HEK293T (cell line): ENCODE data around the gene LRRTM1.

Experiments used
- CTCF ChIA-PET: fragments of 350-600 bp; formaldehyde crosslinking; extraction: SDS; loops from one replicate; lab custom pipeline; 2021; ENCODE audit warnings: antibody characterized with exemption, inconsistent platforms; lab: Yijun Ruan, JAX
- POLR2A ChIA-PET: fragments of 350-600 bp; formaldehyde crosslinking; extraction: SDS; loops from one replicate; lab custom pipeline; 2020; ENCODE audit warnings: antibody characterized with exemption, inconsistent platforms; lab: Yijun Ruan, JAX
- DNase-seq: peaks from one replicate; pipeline ENCODE4 v3.0.0; 2012; ENCODE audit warnings: mixed read lengths; ENCODE audit errors: extremely low spot score
- ARNT ChIP-seq: fragments of 450-650 bp; IDR thresholded peaks from 2 replicates; pipeline ENCODE4 v1.6.1; 2017; ENCODE audit warnings: mild to moderate bottlenecking
- BHLHE40 ChIP-seq: fragments of 450-650 bp; IDR thresholded peaks from 2 replicates; pipeline ENCODE4 v1.6.1; 2016; ENCODE audit warnings: mild to moderate bottlenecking, moderate library complexity, borderline replicate concordance
- CTBP1 ChIP-seq: fragments of 450-650 bp; IDR thresholded peaks from 2 replicates; pipeline ENCODE4 v1.6.1; 2016; ENCODE audit warnings: borderline replicate concordance
- ELF4 ChIP-seq: fragments of 450-650 bp; IDR thresholded peaks from 2 replicates; pipeline ENCODE4 v1.6.1; 2017; ENCODE audit warnings: antibody characterized with exemption
- FOXA1 ChIP-seq: fragments of 450-650 bp; IDR thresholded peaks from 2 replicates; pipeline ENCODE4 v1.6.1; 2016; ENCODE audit warnings: mild to moderate bottlenecking
- FOXK2 ChIP-seq: fragments of 450-650 bp; IDR thresholded peaks from 2 replicates; pipeline ENCODE4 v1.6.1; 2016; ENCODE audit warnings: mild to moderate bottlenecking
- FOXM1 ChIP-seq: fragments of 450-650 bp; IDR thresholded peaks from 2 replicates; pipeline ENCODE4 v1.6.1; 2017; ENCODE audit warnings: mild to moderate bottlenecking, borderline replicate concordance
- HDGF ChIP-seq: fragments of 450-650 bp; IDR thresholded peaks from 2 replicates; pipeline ENCODE4 v1.6.1; 2017; ENCODE audit warnings: antibody characterized with exemption, borderline replicate concordance
- L3MBTL2 ChIP-seq: fragments of 450-650 bp; conservative IDR thresholded peaks from 2 replicates; pipeline ENCODE4 v1.6.1; 2016; ENCODE audit warnings: mild to moderate bottlenecking
- LEF1 ChIP-seq: fragments of 450-650 bp; IDR thresholded peaks from 2 replicates; pipeline ENCODE4 v1.6.1; 2017; ENCODE audit warnings: mild to moderate bottlenecking, borderline replicate concordance
- NFRKB ChIP-seq: fragments of 450-650 bp; IDR thresholded peaks from 2 replicates; pipeline ENCODE4 v1.6.1; 2016; ENCODE audit warnings: mild to moderate bottlenecking, moderate library complexity
- PKNOX1 ChIP-seq: fragments of 450-650 bp; IDR thresholded peaks from 2 replicates; pipeline ENCODE4 v1.6.1; 2016
- SP1 ChIP-seq: fragments of 450-650 bp; IDR thresholded peaks from 2 replicates; pipeline ENCODE4 v1.6.1; 2017
- SUZ12 ChIP-seq: fragments of 450-650 bp; IDR thresholded peaks from 2 replicates; pipeline ENCODE4 v1.6.1; 2016; ENCODE audit warnings: mild to moderate bottlenecking
- TARDBP ChIP-seq: fragments of 450-650 bp; IDR thresholded peaks from 2 replicates; pipeline ENCODE4 v1.6.1; 2016
- ZNF384 ChIP-seq: fragments of 450-650 bp; IDR thresholded peaks from 2 replicates; pipeline ENCODE4 v1.6.1; 2016

The LRRTM1 gene

GRCh38 chr2:80280598-80280997, 24.0 kb downstream of the LRRTM1 start:
- ChIA-PET POLR2A (no interaction called here), CTCF (no interaction called here)
- no peak for TF ChIP-seq NFRKB
- TF ChIP-seq FOXK2, result no peak
- no peak for TF ChIP-seq TARDBP
- no peak for TF ChIP-seq LEF1
- TF ChIP-seq FOXA1, result no peak
- no peak for TF ChIP-seq ARNT
- no peak for TF ChIP-seq L3MBTL2
- no peak for TF ChIP-seq PKNOX1
- no peak for TF ChIP-seq BHLHE40
- TF ChIP-seq SP1, result no peak
- no peak for TF ChIP-seq CTBP1
- TF ChIP-seq HDGF, result no peak
- no peak for TF ChIP-seq ELF4
- TF ChIP-seq ZNF384, result no peak
- no peak for TF ChIP-seq SUZ12
- no peak for TF ChIP-seq FOXM1
- no peak for DNase-seq

DNA sequence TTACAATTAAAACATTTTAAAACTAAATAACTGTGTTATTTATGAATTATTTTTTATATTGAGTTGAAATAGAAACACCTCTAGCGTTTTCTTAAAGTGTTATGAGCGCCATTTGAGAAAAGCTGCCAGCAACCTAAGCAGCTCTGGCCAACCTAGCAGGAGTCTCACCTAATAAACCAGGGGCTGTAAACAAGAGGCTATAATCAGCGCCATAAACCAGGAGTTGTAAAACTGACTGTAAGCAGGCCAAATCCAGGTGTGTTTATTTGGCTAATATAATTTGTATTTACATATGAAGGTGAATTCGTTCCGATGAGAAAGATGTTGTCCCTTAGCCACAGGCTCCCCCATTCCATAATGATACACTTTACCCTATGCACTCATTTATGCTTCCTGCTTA, 34.7 kb downstream of the LRRTM1 start:
- no peak for DNase-seq
- TF ChIP-seq LEF1 (no peak), FOXM1 (no peak), ZNF384 (no peak), HDGF (no peak), L3MBTL2 (no peak), NFRKB (no peak), SP1 (no peak), FOXA1 (no peak), ELF4 (no peak), ARNT (no peak), SUZ12 (no peak), FOXK2 (no peak), BHLHE40 (no peak), CTBP1 (no peak)
- ChIA-PET CTCF (no interaction called here), POLR2A (no interaction called here)

DNA sequence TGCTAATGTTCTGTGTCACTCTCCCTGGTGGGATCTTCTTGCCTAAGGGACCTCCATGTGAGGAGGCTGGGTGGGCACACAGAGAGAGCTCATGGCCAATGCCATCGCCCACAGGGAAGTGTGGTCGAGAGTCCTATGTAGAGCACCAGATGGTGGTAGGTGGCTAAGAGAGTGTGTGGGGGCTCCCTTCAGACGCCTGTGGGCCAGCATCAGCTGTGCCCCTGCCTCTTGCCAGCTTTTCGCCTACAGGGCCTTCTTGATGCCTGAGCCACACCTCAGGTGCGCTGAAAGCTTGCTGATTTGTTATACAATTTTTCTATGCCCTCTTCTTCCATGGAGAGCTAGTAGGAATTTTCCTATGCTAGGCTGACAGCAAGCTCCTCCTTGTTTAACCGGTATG, 38.3 kb downstream of the LRRTM1 start:
- ChIA-PET CTCF (no interaction called here), POLR2A (no interaction called here)
- TF ChIP-seq TARDBP, result no peak
- TF ChIP-seq ELF4, result no peak
- TF ChIP-seq ZNF384, result no peak
- no peak for TF ChIP-seq ARNT
- no peak for TF ChIP-seq LEF1
- no peak for TF ChIP-seq L3MBTL2
- no peak for TF ChIP-seq BHLHE40
- TF ChIP-seq SP1, result no peak
- TF ChIP-seq PKNOX1, result no peak
- no peak for DNase-seq

- POLR2A ChIA-PET, result no interaction called here
- CTCF ChIA-PET, result no interaction called here
- no peak for DNase-seq
- TF ChIP-seq FOXK2 (no peak), FOXA1 (no peak), SUZ12 (no peak)
Measured at GRCh38 chr2:80259292-80259691, 45.3 kb downstream of the LRRTM1 start.

- ChIA-PET CTCF (no interaction called here), POLR2A (no interaction called here)
- TF ChIP-seq LEF1 (no peak), FOXM1 (no peak), CTBP1 (no peak), BHLHE40 (no peak), SUZ12 (no peak), SP1 (no peak), FOXK2 (no peak), FOXA1 (no peak), ARNT (no peak), L3MBTL2 (no peak), PKNOX1 (no peak), HDGF (no peak), ZNF384 (no peak), TARDBP (no peak), ELF4 (no peak), NFRKB (no peak)
Measured at GRCh38 chr2:80258793-80259192, 45.8 kb downstream of the LRRTM1 start.

DNA sequence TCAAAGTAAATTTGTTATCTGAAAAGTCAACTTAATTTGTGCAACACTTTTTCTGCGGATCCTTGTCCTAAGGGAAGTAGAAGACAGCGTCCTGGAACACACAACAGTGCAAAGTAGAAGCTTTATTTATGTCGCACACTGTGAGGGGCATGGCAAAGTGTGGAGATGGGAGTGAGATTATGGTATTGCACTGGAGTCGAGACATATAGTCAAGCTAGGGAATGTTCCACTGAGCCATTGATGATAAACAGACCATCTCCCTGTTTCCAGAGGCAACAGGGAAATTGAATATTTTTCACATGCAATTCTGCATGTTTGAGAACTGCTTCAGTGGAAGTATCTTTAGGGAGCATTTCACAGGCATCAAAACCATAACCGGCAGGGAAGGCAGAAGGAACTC, 46.2 kb downstream of the LRRTM1 start:
- TF ChIP-seq ARNT (no peak), LEF1 (no peak), NFRKB (no peak), CTBP1 (no peak), FOXM1 (no peak), ZNF384 (no peak), SUZ12 (no peak), PKNOX1 (no peak), ELF4 (no peak), HDGF (no peak)
- CTCF ChIA-PET, result no interaction called here
- no peak for DNase-seq
- POLR2A ChIA-PET, result no interaction called here

More at GRCh38 chr2:80258793-80259192, 45.8 kb downstream of the LRRTM1 start:
- DNase-seq, result no peak
